Neural progenitor cell (in vitro differentiated cells): Measurements from ENCODE around the gene CEP170B.

Experiments used
- CTCF ChIP-seq: fragments of 200-600 bp; sonication (generic); IDR thresholded peaks from 2 replicates; pipeline ENCODE4 v1.5.1; 2017; ENCODE audit warnings: antibody characterized with exemption, mild to moderate bottlenecking
- EZH2 ChIP-seq: fragments of 200-600 bp; sonication (generic); IDR thresholded peaks from 2 replicates; pipeline ENCODE4 v1.6.1; 2017; ENCODE audit warnings: antibody characterized with exemption, mild to moderate bottlenecking, moderate library complexity

- TF ChIP-seq CTCF (no peak), EZH2 (no peak)
These were observed 8.4 kb downstream of the CEP170B start for GRCh38 chr14:104873380-104874055.
